GM20000 (cell line): ENCODE results near the gene SCN2A.

ENCODE experiments used
- DNase-seq: peaks from one replicate; pipeline ENCODE4 v3.0.0; 2012; ENCODE audit warnings: low spot score
- CTCF ChIP-seq: IDR thresholded peaks from 2 replicates; pipeline ENCODE4 v1.5.1; 2012; ENCODE audit warnings: mild to moderate bottlenecking, control low read depth; ENCODE audit errors: extremely low read depth, missing control alignments

SCN2A gene

GRCh38 chr2:165277295-165277694, 38.1 kb downstream of the SCN2A start:
- DNase-seq = no peak
- TF ChIP-seq CTCF = no peak

DNA sequence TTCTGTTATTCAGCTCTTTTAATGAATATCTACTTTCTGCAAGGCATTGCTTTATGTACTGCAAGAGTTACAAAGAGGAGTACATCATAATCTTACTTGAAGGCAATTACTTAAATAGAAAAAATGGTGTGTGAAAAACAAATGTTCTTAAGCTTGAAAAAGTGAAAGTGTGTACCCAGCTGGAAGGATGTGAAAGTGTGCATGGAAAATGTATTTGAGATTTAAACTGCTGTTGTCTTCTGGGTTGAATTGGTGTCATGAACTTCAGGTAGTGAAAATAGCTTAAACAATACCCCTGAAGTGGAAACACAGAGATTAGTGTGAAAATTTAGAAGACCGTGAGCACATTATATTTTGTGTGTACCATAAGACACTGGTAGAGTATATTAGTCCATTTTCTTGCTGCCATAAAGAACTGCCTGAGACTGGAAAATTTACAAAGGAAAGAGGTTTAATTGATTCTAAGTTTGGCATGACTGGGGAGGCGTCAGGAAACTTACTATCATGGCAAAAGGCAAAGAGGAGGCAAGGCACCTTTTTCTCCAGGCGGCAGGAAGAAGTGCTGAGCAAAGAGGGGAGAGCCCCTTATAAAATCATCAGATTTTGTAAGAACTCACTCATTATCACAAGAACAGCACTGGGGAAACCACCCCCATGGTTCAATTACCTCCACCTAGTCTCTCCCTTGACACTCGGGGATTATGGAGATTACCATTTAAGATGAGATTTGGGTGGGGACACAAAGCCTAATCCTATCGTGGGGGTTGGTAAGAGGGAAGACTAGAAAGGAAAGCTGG, 38.8 kb downstream of the SCN2A start:
- no peak for DNase-seq
- TF ChIP-seq CTCF = no peak

- TF ChIP-seq CTCF = no peak
- no peak for DNase-seq
These were observed 41.1 kb downstream of the SCN2A start for GRCh38 chr2:165280356-165280755.

DNA sequence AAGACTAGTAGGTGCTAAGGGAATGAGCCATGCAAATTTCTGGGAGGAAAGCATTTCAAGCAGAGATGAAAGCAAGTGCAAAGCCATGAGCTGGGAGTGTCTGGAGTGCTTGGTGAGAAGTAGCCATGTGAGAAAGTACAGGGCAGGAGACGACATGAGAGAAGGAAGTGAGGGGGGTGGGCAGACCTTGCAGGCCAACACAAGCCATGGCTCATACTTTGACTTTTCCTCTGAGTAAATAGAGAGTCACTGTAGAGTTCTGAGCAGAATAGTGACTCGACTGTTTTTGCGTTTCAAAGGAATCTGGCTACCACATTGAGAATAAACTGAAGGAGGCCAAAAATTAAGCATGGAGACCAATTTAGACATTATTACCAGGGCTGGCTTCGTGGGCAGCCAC, 42.2 kb downstream of the SCN2A start:
- no peak for DNase-seq
- no peak for TF ChIP-seq CTCF

DNA sequence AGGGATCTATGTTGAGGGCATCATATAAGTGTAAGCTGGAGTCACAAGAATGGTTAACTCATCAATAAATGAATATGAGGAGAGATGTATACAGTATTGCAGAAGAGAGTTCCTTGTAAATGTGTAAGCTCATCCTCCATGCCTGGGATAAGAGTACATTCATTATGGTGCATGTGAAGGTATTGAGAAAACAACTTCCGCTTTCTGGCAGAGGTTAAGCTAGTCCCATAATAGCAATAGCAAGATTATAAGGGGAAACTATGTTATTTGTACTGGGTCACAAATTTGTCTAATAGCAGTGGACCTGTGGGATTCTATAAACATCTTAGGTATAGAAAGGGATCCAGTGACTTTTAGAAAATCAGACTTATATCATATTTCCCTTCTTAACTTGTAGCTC, 44.1 kb downstream of the SCN2A start:
- TF ChIP-seq CTCF = no peak
- no peak for DNase-seq

DNA sequence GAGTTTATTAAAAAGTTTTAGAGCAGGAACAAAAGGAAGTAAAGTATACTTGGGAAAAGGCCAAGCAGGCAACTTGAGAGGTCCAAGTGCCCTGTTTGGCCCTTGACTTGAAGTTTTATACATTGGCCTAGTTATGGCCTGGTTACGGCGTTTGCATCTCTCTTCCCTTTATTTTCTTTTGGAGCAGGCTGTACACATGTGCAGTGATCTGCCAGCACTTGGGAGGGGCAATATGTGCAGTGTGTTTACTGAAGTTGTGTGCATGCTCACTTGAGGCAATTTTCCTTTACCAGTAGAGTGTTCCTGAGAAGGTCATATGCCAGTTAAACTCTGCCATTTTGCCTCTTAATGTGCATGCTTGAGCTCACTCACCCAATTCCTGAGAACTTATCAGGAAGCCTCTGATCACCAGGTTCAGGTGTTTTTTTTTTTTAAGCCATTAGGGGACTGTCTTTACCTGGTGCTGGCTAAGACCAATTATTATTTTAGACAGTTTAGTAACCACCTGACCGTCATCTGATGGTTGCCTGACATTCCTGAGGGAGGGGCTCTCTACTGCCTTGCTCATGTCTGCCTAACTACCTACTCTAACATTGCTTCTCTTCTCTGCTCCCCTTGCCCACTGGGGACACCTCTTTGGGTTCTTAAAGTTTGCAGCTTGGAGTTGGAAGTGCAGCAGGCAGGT, 48.0 kb downstream of the SCN2A start:
- TF ChIP-seq CTCF = no peak
- no peak for DNase-seq

DNA sequence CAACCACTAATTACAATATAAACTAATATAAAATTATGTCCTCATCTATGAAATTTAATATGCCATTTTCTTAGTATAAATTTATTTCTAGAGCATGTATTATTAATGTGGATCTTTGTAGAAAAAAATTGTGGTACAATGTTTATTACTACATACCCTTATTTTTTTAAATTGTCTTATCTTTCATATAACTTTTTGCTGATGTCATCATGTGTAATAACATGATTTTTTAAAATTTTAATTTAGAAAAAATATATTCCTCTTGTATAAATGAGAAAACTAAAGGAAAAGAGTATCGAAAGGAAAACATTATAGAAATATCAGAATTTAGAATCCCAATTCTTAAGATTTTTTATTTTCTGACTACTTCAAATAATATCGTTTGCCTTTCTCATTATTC, 49.9 kb downstream of the SCN2A start:
- no peak for DNase-seq
- no peak for TF ChIP-seq CTCF
